GM21526 (cell line): ENCODE measurements around the gene HELZ.
"Not testable (repeated sequence)": the region's sequence is repeated elsewhere in the genome, so short reads cannot be mapped to it uniquely, and the experiment has no call there.

Experiments
- ATAC-seq: cut with Tn5 transposase; IDR thresholded peaks from one replicate; pipeline ENCODE4 v1.9.1; 2021; ENCODE audit warnings: moderate library complexity; ENCODE audit not compliant: unreplicated experiment, low FRiP score

Gene HELZ

GRCh38 chr17:67041119-67041518 is 203.9 kb downstream of the HELZ start:
- ATAC-seq, result not testable (repeated sequence)

- ATAC-seq, result no peak
Observed at GRCh38 chr17:67040652-67041051, 204.3 kb downstream of the HELZ start.

- no peak for ATAC-seq
Observed at GRCh38 chr17:67038861-67039365, 206.1 kb downstream of the HELZ start.

GRCh38 chr17:67035131-67036083 is 209.6 kb downstream of the HELZ start:
- peak; percentile 83 for ATAC-seq

- ATAC-seq, result no peak
Observed at GRCh38 chr17:67033613-67034012, 211.4 kb downstream of the HELZ start.

GRCh38 chr17:67032985-67033384 is 212.0 kb downstream of the HELZ start:
- no peak for ATAC-seq

GRCh38 chr17:67032382-67032781 is 212.6 kb downstream of the HELZ start:
- no peak for ATAC-seq

- no peak for ATAC-seq
Observed at GRCh38 chr17:67030641-67031040, 214.4 kb downstream of the HELZ start.

- no peak for ATAC-seq
Observed at GRCh38 chr17:67027031-67027628, 217.9 kb downstream of the HELZ start.

- ATAC-seq, result no peak
Observed at GRCh38 chr17:67026341-67026740, 218.7 kb downstream of the HELZ start.

GRCh38 chr17:67025216-67025792 is 219.7 kb downstream of the HELZ start:
- ATAC-seq, result no peak

- ATAC-seq, result no peak
Observed at GRCh38 chr17:67024736-67025135, 220.3 kb downstream of the HELZ start.

- no peak for ATAC-seq
Observed at GRCh38 chr17:67022451-67022810, 222.6 kb downstream of the HELZ start.

- no peak for ATAC-seq
Observed at GRCh38 chr17:67021743-67022450, 223.1 kb downstream of the HELZ start.

- no peak for ATAC-seq
Observed at GRCh38 chr17:67021196-67021595, 223.8 kb downstream of the HELZ start.
